A549 (cell line): ENCODE data around the gene DMRT2. TPM values are rescaled to one million over a fixed set of nuclear protein-coding genes. Genes with fewer than 3 reads are reported as not detected.

Source experiments
- polyA plus RNA-seq, 4 experiments: library from polyadenylated mRNA; depleted of rRNA in 3 of 4; stranded (reverse); fragments of >200 nt; fragmentation: RNase III in 1 of 4; extraction: RNeasy Plus Mini Kit Qiagen cat#74134 plus additional on column Dnase treatment in 1 of 4; gene quantifications; 2 replicates in 3 of 4; 3 replicates in 1 of 4; pipeline ENCODE4 v1.2.3, GENCODE V29; 2011 to 2017
- small RNA-seq, 6 experiments: library from RNA; depleted of rRNA; stranded (forward); fragments of <200 nt; gene quantifications; one replicate each; pipeline ENCODE3, GENCODE V24; 2012

The DMRT2 gene
- polyA plus RNA-seq, 2 of the 4 experiments (the other 2 are of a cell fraction), result 0.06 TPM; not detected in 1

Small RNA genes within 50 kb of the gene (small RNA-seq; reads per million reads assigned to genes)
- 0 reads per million in 6 experiments for gene RNU6-1073P

Other genes starting within 250 kb of the DMRT2 start
- gene DMRT1, start 208.7 kb upstream of the DMRT2 start, polyA plus RNA-seq (2011; rRNA removed), result not detected in 2 replicates
- gene DMRT1, start 208.7 kb upstream of the DMRT2 start, polyA plus RNA-seq (2017; fragmentation: RNase III; extraction: RNeasy Plus Mini Kit Qiagen cat#74134 plus additional on column Dnase treatment), result not detected in 3 replicates
- gene DMRT3, start 73.7 kb upstream of the DMRT2 start, polyA plus RNA-seq (2011; rRNA removed), result not detected in 2 replicates
- not detected in 3 replicates for gene DMRT3, start 73.7 kb upstream of the DMRT2 start, polyA plus RNA-seq (2017; fragmentation: RNase III; extraction: RNeasy Plus Mini Kit Qiagen cat#74134 plus additional on column Dnase treatment)